WTC11 (cell line): ENCODE results near the gene PARP14.

Experiments
- FOXP1 ChIP-seq: sonication (generic); formaldehyde crosslinking; IDR thresholded peaks from 2 replicates; pipeline ENCODE4 v1.8.0; 2022; ENCODE audit warnings: missing genetic modification reagents, mild to moderate bottlenecking, moderate library complexity, borderline replicate concordance
- TF ChIP-seq, protein P1 (sequence below): fragments of 200-600 bp; IDR thresholded peaks from 2 replicates; pipeline ENCODE4 v1.8.0; 2022; ENCODE audit warnings: antibody characterized with exemption
- TF ChIP-seq, protein P2 (sequence below): sonication (generic); formaldehyde crosslinking; IDR thresholded peaks from 2 replicates; pipeline ENCODE4 v1.8.1; 2023; ENCODE audit warnings: mild to moderate bottlenecking, moderate library complexity, missing genetic modification reagents
- TF ChIP-seq, protein P3 (sequence below): sonication (generic); formaldehyde crosslinking; IDR thresholded peaks from 2 replicates; pipeline ENCODE4 v1.8.1; 2023; ENCODE audit warnings: mild to moderate bottlenecking, missing genetic modification reagents
- TF ChIP-seq, protein P4 (sequence below): fragments of 250-450 bp; sonication (Bioruptor Pico); IDR thresholded peaks from 2 replicates; pipeline ENCODE4 v1.9.0; 2021; ENCODE audit warnings: mild to moderate bottlenecking

DNA sequence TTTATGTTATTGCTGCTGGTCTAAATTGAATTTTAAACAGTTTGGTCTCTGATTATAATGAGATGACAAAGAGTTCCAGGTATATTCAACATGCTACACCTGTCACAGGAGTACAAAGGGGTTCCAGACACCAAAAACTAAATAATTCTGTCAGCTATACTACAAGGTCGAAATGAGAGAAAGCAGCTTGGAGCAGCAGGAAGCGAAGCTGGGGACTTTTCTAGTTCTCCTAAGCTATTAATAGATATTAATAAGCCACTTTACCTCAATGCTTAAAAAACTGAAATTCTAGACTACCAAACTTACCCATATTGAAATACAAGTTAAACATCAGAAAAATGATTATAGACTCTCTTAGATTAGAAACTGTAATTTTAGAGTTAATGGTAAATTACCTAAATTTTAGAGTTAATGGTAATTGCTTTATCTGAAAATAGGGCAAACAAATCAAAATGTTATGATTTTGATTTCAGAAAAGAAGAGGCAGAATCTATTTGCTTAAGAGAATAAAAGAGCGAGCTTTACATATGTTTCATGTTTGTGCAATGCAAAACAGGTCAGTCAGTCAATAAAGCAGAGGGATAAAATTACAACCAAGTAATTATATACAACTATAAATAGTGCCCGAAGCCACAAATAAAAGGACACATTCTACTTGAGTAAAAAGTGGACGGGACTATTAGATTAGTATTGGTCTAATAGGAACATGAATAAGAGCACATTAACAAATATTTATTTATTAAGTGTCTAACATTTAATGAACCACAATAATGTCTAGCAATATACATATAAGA is 96.2 kb downstream of the PARP14 start:
- TF ChIP-seq, protein P1, sequence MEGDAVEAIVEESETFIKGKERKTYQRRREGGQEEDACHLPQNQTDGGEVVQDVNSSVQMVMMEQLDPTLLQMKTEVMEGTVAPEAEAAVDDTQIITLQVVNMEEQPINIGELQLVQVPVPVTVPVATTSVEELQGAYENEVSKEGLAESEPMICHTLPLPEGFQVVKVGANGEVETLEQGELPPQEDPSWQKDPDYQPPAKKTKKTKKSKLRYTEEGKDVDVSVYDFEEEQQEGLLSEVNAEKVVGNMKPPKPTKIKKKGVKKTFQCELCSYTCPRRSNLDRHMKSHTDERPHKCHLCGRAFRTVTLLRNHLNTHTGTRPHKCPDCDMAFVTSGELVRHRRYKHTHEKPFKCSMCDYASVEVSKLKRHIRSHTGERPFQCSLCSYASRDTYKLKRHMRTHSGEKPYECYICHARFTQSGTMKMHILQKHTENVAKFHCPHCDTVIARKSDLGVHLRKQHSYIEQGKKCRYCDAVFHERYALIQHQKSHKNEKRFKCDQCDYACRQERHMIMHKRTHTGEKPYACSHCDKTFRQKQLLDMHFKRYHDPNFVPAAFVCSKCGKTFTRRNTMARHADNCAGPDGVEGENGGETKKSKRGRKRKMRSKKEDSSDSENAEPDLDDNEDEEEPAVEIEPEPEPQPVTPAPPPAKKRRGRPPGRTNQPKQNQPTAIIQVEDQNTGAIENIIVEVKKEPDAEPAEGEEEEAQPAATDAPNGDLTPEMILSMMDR, result no peak
- no peak for TF ChIP-seq FOXP1 (CRISPR knock-in tag)
- TF ChIP-seq, protein P2, sequence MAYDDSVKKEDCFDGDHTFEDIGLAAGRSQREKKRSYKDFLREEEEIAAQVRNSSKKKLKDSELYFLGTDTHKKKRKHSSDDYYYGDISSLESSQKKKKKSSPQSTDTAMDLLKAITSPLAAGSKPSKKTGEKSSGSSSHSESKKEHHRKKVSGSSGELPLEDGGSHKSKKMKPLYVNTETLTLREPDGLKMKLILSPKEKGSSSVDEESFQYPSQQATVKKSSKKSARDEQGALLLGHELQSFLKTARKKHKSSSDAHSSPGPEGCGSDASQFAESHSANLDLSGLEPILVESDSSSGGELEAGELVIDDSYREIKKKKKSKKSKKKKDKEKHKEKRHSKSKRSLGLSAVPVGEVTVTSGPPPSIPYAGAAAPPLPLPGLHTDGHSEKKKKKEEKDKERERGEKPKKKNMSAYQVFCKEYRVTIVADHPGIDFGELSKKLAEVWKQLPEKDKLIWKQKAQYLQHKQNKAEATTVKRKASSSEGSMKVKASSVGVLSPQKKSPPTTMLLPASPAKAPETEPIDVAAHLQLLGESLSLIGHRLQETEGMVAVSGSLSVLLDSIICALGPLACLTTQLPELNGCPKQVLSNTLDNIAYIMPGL (CRISPR knock-in tag), result no peak
- TF ChIP-seq, protein P3, sequence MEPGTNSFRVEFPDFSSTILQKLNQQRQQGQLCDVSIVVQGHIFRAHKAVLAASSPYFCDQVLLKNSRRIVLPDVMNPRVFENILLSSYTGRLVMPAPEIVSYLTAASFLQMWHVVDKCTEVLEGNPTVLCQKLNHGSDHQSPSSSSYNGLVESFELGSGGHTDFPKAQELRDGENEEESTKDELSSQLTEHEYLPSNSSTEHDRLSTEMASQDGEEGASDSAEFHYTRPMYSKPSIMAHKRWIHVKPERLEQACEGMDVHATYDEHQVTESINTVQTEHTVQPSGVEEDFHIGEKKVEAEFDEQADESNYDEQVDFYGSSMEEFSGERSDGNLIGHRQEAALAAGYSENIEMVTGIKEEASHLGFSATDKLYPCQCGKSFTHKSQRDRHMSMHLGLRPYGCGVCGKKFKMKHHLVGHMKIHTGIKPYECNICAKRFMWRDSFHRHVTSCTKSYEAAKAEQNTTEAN, result no peak
- TF ChIP-seq, protein P4, sequence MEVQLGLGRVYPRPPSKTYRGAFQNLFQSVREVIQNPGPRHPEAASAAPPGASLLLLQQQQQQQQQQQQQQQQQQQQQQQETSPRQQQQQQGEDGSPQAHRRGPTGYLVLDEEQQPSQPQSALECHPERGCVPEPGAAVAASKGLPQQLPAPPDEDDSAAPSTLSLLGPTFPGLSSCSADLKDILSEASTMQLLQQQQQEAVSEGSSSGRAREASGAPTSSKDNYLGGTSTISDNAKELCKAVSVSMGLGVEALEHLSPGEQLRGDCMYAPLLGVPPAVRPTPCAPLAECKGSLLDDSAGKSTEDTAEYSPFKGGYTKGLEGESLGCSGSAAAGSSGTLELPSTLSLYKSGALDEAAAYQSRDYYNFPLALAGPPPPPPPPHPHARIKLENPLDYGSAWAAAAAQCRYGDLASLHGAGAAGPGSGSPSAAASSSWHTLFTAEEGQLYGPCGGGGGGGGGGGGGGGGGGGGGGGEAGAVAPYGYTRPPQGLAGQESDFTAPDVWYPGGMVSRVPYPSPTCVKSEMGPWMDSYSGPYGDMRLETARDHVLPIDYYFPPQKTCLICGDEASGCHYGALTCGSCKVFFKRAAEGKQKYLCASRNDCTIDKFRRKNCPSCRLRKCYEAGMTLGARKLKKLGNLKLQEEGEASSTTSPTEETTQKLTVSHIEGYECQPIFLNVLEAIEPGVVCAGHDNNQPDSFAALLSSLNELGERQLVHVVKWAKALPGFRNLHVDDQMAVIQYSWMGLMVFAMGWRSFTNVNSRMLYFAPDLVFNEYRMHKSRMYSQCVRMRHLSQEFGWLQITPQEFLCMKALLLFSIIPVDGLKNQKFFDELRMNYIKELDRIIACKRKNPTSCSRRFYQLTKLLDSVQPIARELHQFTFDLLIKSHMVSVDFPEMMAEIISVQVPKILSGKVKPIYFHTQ (CRISPR knock-in tag), result no peak
